Liver (tissue), 9 donors: ENCODE measurements around the gene VWA5B1. TPM values are rescaled to one million over a fixed set of nuclear protein-coding genes. Genes with fewer than 3 reads are reported as not detected.

Experiments
- DNase-seq: peaks from one replicate; pipeline ENCODE4 v3.0.0-alpha.2; 2017; ENCODE audit warnings: low spot score
- H3K27ac ChIP-seq, 2 donors: one replicate each; pipeline ENCODE4 v1.7.0; 2013; ENCODE audit warnings: inconsistent platforms in 2 of 2, low read length in 2 of 2, control low read depth in 1 of 2, low read depth in 1 of 2, mild to moderate bottlenecking in 1 of 2
- H3K27me3 ChIP-seq, 4 donors: one replicate each; pipeline versions ENCODE4 v1.6.1 to v1.7.0; 2013; ENCODE audit warnings: low read length in 3 of 4, inconsistent platforms in 1 of 4, mild to moderate bottlenecking in 1 of 4, moderate library complexity in 1 of 4; ENCODE audit not compliant: control insufficient read depth in 4 of 4, insufficient read depth in 4 of 4
- H3K36me3 ChIP-seq, 4 donors: one replicate each; pipeline versions ENCODE4 v1.6.1 to v1.7.0; 2013; ENCODE audit warnings: low read length in 3 of 4, mild to moderate bottlenecking in 3 of 4, low read depth in 1 of 4, moderate library complexity in 1 of 4; ENCODE audit not compliant: control insufficient read depth in 4 of 4, insufficient read depth in 3 of 4
- H3K4me1 ChIP-seq, 4 donors: one replicate each; pipeline versions ENCODE4 v1.6.1 to v1.7.0; 2013; ENCODE audit warnings: low read length in 3 of 4, mild to moderate bottlenecking in 3 of 4, moderate library complexity in 1 of 4; ENCODE audit not compliant: control insufficient read depth in 4 of 4, insufficient read depth in 4 of 4
- H3K4me3 ChIP-seq, 3 donors: one replicate each; pipeline versions ENCODE4 v1.6.1 to v1.7.0; 2013; ENCODE audit warnings: low read length in 3 of 3, control low read depth in 1 of 3, low read depth in 1 of 3, mild to moderate bottlenecking in 1 of 3
- H3K9ac ChIP-seq, 2 donors: one replicate each; pipeline ENCODE4 v1.7.0; 2013; ENCODE audit warnings: low read length in 2 of 2, mild to moderate bottlenecking in 2 of 2, moderate library complexity in 2 of 2, control low read depth in 1 of 2, low read depth in 1 of 2
- H3K9me3 ChIP-seq, 4 donors: one replicate each; pipeline versions ENCODE4 v1.6.1 to v1.7.0; 2013; ENCODE audit warnings: low read length in 3 of 4; ENCODE audit not compliant: control insufficient read depth in 4 of 4
- EGR1 ChIP-seq, 2 donors: IDR thresholded peaks; 2 replicates each; pipeline ENCODE4 v1.6.1; 2016 to 2018; ENCODE audit warnings: antibody characterized with exemption in 2 of 2, low read depth in 2 of 2
- GABPA ChIP-seq, 2 donors: IDR thresholded peaks in 1 of 2; conservative IDR thresholded peaks in 1 of 2; 2 replicates each; pipeline ENCODE4 v1.6.1; 2016; ENCODE audit warnings: antibody characterized with exemption in 2 of 2, mild to moderate bottlenecking in 1 of 2, moderate library complexity in 1 of 2
- HNF4A ChIP-seq, 2 donors: conservative IDR thresholded peaks; 2 replicates each; pipeline ENCODE4 v1.6.1; 2016; ENCODE audit warnings: antibody characterized with exemption in 2 of 2, mild to moderate bottlenecking in 2 of 2
- HNF4G ChIP-seq: IDR thresholded peaks from 2 replicates; pipeline ENCODE4 v1.6.1; 2016; ENCODE audit warnings: antibody characterized with exemption
- JUND ChIP-seq, 2 donors: IDR thresholded peaks; 2 replicates each; pipeline ENCODE4 v1.6.1; 2016; ENCODE audit warnings: antibody characterized with exemption in 2 of 2
- RAD21 ChIP-seq, 2 donors: IDR thresholded peaks; 2 replicates each; pipeline ENCODE4 v1.6.1; 2016; ENCODE audit warnings: antibody characterized with exemption in 2 of 2, mild to moderate bottlenecking in 2 of 2
- RXRA ChIP-seq, 2 donors: IDR thresholded peaks; 2 replicates each; pipeline ENCODE4 v1.6.1; 2017 to 2018; ENCODE audit warnings: antibody characterized with exemption in 2 of 2, mild to moderate bottlenecking in 1 of 2
- YY1 ChIP-seq: IDR thresholded peaks from 2 replicates; pipeline ENCODE4 v1.6.1; 2016; ENCODE audit warnings: antibody characterized with exemption, mild to moderate bottlenecking
- WGBS: extraction: QIAGEN DNeasy Blood & Tissue Kit; methylation state at CpG from one replicate; pipeline ENCODE4 v1.1.7; 2013; 5-methylcytosine and 5-hydroxymethylcytosine counted together
- polyA plus RNA-seq, 2 donors: library from polyadenylated mRNA; stranded (reverse) in 1 of 2; unstranded in 1 of 2; fragments of 200-250 nt in 1 of 2; fragments of >200 nt in 1 of 2; fragmentation: Nextera tagmentation in 1 of 2; extraction: Ambion mirVana in 1 of 2; gene quantifications; one replicate each; pipeline versions ENCODE4 v1.2.1 to v1.2.3, GENCODE V29; 2013 to 2015
- total RNA-seq, 2 donors: library from RNA; depleted of rRNA; stranded (reverse); fragments of >200 nt; gene quantifications; one replicate each; pipeline ENCODE4 v1.2.3, GENCODE V29; 2014
- TF ChIP-seq, protein P1 (sequence below): IDR thresholded peaks from 2 replicates; pipeline ENCODE4 v1.6.1; 2016; ENCODE audit warnings: antibody characterized with exemption
- TF ChIP-seq, protein P2 (sequence below): IDR thresholded peaks from 2 replicates; pipeline ENCODE4 v1.6.1; 2016; ENCODE audit warnings: antibody characterized with exemption
- TF ChIP-seq, protein P3 (sequence below): fragments of 150-350 bp; IDR thresholded peaks from 2 replicates; pipeline ENCODE4 v1.5.1; 2017; ENCODE audit warnings: improper control_type of control experiment, low read depth, low read length; ENCODE audit not compliant: missing input control
- TF ChIP-seq, protein P4 (sequence below): IDR thresholded peaks from 2 replicates; pipeline ENCODE4 v1.6.1; 2016; ENCODE audit warnings: antibody characterized with exemption, mild to moderate bottlenecking
- TF ChIP-seq, protein P5 (sequence below): IDR thresholded peaks from 2 replicates; pipeline ENCODE4 v1.6.1; 2016; ENCODE audit warnings: antibody characterized with exemption
- donor health status: healthy.
- donor health status: healthy.
- donor health status: healthy.
- donor health status: healthy.
- donor health status: healthy.

VWA5B1 gene
- total and polyA plus RNA-seq, 4 donors = not detected

DNA sequence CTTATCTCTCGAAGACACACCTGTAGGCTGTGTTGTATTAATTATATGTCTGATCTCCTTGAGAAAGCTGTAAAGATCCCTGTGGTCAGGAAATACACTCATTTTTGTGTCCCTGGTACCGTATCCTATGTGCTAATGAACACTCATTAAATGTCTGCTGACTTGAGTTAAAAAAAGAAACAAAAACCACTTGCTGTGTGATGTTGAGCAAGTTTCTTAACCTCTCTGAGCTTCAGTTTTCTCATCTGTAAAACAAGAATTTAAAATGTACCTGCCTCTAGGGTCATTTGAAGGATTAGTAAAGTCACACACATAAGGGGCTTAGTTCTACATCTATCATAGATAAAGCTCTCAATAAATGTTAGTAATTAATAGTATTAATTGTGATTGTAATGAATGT, 91.3 kb downstream of the VWA5B1 start:
- WGBS = 85% methylated on average over 2 of the region's 2 CpGs
- Histone ChIP-seq H3K4me1 (no peaks in the 10 kb centered on the region), H3K9me3 (no peaks in the 10 kb centered on the region), H3K27me3 (peaks cover 0 to 2% (median 0%) of the 10 kb centered on the region in 4 donors), H3K27ac (no peak overlapping the region), H3K4me3 (no peak overlapping the region), H3K9ac (no peak overlapping the region), H3K36me3 (no peaks in the 10 kb centered on the region)
- no peak for DNase-seq
- TF ChIP-seq, protein P1, sequence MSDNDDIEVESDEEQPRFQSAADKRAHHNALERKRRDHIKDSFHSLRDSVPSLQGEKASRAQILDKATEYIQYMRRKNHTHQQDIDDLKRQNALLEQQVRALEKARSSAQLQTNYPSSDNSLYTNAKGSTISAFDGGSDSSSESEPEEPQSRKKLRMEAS = no peak
- TF ChIP-seq RXRA (IDR thresholded peaks at IDR 0.05) = no peak
- TF ChIP-seq, protein P2, sequence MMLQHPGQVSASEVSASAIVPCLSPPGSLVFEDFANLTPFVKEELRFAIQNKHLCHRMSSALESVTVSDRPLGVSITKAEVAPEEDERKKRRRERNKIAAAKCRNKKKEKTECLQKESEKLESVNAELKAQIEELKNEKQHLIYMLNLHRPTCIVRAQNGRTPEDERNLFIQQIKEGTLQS = no peak
- no peak for TF ChIP-seq HNF4A (conservative IDR thresholded peaks at IDR 0.05)
- TF ChIP-seq, protein P3, sequence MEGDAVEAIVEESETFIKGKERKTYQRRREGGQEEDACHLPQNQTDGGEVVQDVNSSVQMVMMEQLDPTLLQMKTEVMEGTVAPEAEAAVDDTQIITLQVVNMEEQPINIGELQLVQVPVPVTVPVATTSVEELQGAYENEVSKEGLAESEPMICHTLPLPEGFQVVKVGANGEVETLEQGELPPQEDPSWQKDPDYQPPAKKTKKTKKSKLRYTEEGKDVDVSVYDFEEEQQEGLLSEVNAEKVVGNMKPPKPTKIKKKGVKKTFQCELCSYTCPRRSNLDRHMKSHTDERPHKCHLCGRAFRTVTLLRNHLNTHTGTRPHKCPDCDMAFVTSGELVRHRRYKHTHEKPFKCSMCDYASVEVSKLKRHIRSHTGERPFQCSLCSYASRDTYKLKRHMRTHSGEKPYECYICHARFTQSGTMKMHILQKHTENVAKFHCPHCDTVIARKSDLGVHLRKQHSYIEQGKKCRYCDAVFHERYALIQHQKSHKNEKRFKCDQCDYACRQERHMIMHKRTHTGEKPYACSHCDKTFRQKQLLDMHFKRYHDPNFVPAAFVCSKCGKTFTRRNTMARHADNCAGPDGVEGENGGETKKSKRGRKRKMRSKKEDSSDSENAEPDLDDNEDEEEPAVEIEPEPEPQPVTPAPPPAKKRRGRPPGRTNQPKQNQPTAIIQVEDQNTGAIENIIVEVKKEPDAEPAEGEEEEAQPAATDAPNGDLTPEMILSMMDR = no peak
- TF ChIP-seq, protein P4, sequence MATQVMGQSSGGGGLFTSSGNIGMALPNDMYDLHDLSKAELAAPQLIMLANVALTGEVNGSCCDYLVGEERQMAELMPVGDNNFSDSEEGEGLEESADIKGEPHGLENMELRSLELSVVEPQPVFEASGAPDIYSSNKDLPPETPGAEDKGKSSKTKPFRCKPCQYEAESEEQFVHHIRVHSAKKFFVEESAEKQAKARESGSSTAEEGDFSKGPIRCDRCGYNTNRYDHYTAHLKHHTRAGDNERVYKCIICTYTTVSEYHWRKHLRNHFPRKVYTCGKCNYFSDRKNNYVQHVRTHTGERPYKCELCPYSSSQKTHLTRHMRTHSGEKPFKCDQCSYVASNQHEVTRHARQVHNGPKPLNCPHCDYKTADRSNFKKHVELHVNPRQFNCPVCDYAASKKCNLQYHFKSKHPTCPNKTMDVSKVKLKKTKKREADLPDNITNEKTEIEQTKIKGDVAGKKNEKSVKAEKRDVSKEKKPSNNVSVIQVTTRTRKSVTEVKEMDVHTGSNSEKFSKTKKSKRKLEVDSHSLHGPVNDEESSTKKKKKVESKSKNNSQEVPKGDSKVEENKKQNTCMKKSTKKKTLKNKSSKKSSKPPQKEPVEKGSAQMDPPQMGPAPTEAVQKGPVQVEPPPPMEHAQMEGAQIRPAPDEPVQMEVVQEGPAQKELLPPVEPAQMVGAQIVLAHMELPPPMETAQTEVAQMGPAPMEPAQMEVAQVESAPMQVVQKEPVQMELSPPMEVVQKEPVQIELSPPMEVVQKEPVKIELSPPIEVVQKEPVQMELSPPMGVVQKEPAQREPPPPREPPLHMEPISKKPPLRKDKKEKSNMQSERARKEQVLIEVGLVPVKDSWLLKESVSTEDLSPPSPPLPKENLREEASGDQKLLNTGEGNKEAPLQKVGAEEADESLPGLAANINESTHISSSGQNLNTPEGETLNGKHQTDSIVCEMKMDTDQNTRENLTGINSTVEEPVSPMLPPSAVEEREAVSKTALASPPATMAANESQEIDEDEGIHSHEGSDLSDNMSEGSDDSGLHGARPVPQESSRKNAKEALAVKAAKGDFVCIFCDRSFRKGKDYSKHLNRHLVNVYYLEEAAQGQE = no peak
- TF ChIP-seq YY1 = no peak
- TF ChIP-seq HNF4G = no peak
- TF ChIP-seq EGR1 (IDR thresholded peaks at IDR 0.05; ENCODE audit: low read depth in 2 of 2) = no peak
- TF ChIP-seq JUND (IDR thresholded peaks at IDR 0.05) = no peak
- TF ChIP-seq, protein P5, sequence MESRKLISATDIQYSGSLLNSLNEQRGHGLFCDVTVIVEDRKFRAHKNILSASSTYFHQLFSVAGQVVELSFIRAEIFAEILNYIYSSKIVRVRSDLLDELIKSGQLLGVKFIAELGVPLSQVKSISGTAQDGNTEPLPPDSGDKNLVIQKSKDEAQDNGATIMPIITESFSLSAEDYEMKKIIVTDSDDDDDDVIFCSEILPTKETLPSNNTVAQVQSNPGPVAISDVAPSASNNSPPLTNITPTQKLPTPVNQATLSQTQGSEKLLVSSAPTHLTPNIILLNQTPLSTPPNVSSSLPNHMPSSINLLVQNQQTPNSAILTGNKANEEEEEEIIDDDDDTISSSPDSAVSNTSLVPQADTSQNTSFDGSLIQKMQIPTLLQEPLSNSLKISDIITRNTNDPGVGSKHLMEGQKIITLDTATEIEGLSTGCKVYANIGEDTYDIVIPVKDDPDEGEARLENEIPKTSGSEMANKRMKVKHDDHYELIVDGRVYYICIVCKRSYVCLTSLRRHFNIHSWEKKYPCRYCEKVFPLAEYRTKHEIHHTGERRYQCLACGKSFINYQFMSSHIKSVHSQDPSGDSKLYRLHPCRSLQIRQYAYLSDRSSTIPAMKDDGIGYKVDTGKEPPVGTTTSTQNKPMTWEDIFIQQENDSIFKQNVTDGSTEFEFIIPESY = no peak
- no peak for TF ChIP-seq GABPA (IDR thresholded peaks at IDR 0.05 in 1 of 2, conservative IDR thresholded peaks at IDR 0.05 in 1 of 2)
- TF ChIP-seq RAD21 (IDR thresholded peaks at IDR 0.05) = no peak

DNA sequence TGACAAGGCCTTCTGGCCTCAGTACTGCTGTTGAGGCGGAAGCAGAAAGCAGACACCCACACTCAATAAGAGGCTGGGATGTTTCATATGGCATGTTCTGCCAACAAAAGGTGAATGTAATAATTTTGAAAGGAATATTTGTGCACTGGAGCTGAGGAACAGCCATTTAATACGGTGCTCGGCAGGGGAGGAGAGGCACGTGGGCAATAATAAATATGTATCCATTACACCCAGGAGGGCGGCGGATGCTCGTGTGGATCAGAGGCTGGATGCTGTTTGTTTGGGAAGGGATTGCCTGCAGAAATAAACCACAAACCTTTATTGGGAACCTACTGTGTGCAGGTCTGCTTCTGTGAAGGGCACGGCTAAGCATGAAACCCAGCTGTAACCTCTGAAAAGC, 92.0 kb downstream of the VWA5B1 start:
- no peak for TF ChIP-seq GABPA (IDR thresholded peaks at IDR 0.05 in 1 of 2, conservative IDR thresholded peaks at IDR 0.05 in 1 of 2)
- TF ChIP-seq, protein P2 = no peak
- TF ChIP-seq, protein P3 = no peak
- 89% methylated on average over 8 of the region's 8 CpGs for whole genome bisulfite sequencing
- Histone ChIP-seq H3K27ac (no peak overlapping the region), H3K27me3 (peaks cover 0 to 2% (median 0%) of the 10 kb centered on the region in 4 donors), H3K9me3 (no peaks in the 10 kb centered on the region), H3K36me3 (no peaks in the 10 kb centered on the region), H3K4me1 (no peaks in the 10 kb centered on the region), H3K9ac (no peak overlapping the region), H3K4me3 (no peak overlapping the region)
- no peak for DNase-seq
